ENCODE results near the gene RRM2.

The RRM2 gene

DNA sequence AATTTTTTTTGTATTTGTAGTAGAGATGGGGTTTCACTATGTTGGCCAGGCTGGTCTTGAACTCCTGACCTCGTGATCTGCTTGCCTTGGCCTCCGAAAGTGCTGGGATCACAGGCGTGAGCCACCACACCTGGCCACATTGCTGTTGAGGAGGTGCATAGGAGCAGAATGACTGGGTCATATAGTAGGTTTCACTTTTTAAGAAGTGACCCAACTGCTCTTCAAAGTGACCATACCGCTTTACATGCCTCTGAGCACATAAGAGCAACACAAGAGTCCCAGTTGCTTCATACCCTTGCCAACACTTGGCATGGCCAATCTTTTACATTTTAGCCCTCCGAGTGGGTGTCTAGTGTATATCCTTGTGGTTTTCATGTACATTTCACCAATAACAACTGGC is 28.9 kb downstream of the RRM2 start:
- DNase-seq (ENCODE audit: low read depth in 1 of 2, low spot score in 1 of 2): no peak

DNA sequence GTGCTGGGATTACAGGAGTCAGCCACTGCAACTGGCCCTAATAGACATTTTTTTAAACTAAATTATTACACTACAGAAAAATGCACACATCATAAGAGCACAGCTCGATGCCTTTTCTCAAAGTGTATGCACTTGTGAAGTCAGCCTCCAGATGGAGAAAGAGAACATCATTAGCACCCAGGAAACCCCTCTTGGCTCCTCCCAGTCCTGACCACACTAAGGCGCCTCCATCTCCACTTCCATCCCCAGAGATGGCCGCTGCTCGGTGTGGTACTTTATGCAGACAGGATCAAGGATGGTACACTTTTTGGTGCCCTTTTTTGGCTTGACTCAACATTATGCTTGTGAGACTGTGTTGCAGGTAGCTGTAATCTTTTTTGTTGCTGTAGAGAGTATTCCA is 34.8 kb downstream of the RRM2 start:
- no peak for DNase-seq (ENCODE audit: low read depth in 1 of 2, low spot score in 1 of 2)

DNA sequence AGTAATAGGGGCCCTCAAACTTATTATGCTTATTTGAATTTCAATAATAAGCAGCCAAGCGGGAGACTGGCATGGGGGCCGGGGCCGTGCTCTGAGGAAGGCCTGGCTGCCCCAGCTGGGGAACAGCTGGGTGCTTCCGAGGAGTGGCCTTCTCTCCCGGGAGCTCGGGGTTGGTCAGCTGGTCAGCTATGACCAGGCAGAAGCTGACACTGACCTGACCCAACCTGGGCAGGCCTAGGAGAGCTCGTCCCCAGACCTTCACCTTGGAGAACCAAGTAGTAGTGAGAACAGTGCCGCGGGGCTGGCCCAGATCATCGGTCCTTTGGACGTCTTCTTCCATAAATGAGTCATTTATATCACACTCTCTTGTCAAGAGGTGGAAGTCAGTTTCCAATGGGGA is 36.1 kb downstream of the RRM2 start:
- no peak for DNase-seq (ENCODE audit: low read depth in 1 of 2, low spot score in 1 of 2)

GRCh38 chr2:10159086-10159485 is 36.5 kb downstream of the RRM2 start:
- DNase-seq (ENCODE audit: low read depth in 1 of 2, low spot score in 1 of 2): no peak

- DNase-seq (ENCODE audit: low read depth in 1 of 2, low spot score in 1 of 2): no peak
Measured at GRCh38 chr2:10159581-10160131, 37.1 kb downstream of the RRM2 start.

- DNase-seq (ENCODE audit: low read depth in 1 of 2, low spot score in 1 of 2): no peak
Measured at GRCh38 chr2:10160203-10160955, 37.8 kb downstream of the RRM2 start.

DNA sequence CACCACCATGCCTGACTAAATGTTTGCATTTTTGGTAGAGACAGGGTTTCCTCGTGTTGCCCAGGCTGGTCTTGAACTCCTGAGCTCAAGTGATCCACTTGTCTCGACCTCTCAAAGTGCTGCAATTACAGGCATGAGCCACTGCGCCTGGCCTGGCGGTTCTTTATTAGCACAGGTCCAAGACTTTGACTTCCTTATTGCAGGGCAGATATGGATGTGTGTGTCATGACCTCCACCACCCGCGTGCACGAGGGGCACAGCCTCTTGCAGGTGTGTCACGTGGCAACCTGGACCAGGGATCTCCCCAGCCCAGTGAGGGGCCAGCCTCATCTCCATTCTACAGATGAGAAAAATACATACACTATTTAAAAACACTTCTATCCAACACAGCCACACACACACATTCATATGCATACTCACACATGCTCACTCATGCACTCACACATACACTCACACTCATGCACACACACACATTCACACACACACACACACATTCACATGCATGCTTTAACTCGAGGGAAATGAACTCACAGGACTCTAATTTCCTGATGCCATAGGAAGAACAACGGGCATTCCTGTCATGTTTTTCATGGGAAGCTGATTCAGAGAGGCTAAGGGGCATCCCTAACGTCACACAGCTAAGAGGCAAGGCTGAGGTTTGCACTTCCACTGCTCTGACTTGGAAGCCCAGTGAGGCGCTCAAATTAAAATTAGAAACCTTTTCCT is 38.8 kb downstream of the RRM2 start:
- no peak for DNase-seq (ENCODE audit: low read depth in 1 of 2, low spot score in 1 of 2)

DNA sequence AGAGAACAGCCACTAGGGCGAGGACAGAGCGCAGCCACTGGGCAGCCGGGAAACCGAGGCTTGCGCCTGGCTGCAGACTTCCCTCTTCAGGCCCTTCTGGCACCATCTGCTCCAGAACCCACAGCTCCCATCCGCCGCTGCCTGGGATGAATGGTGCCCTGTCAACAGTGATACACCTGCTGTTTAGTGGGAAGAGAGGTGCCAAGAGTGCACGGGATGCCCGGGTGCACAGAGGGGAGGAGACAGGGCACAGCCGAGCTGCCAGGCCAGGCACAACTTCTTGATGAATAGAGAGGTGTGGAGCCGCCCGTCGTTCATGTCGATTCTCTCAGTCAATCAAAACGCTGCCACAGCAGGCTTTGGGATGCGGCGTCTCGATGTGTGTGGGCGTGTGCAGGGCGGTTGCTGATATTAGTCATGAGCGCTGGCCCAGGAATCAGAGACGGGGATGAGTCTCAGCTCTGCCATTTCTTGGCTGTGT is 39.5 kb downstream of the RRM2 start:
- no peak for DNase-seq (ENCODE audit: low read depth in 1 of 2, low spot score in 1 of 2)

GRCh38 chr2:10162586-10163497 is 40.3 kb downstream of the RRM2 start:
- no peak for DNase-seq (ENCODE audit: low read depth in 1 of 2, low spot score in 1 of 2)

DNA sequence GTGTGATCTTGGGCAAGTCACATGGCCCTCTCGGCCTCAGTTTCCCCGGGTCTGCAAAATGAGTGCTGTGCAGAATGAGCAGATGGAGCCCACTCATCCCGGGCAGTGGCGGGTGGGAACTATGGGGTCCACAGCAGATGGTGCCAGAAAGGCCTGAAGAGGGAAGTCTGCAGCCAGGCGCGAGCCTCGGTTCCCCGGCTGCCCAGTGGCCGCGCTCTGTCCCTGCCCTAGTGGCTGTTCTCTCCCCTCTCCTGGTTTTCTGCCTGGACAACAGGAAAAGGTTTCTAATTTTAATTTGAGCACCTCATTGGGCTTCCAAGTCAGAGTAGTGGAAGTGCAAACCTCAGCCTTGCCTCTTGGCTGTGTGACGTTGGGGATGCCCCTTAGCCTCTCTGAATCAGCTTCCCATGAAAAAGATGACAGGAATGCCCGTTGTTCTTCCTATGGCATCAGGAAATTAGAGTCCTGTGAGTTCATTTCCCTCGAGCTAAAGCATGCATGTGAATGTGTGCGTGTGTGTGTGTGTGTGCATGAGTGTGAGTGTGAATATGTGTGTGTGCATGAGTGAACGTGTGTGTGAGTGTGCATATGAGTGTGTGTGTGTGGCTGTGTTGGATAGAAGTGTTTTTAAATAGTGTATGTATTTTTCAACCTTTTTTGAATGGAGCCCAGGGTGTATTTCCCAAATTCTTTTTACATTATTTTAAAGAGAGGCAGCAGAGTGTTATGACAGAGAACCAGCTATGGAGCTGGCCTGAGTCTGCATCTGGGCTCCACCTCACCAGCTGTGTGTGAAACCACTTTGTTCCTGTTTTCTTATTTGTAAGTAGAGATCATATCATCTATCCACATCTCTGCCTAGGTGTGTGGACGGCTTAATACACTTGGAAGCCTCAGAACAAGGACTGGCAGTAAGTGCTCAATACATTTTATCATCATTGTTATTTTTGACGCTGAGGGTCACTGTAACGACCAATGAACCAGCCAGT is 41.3 kb downstream of the RRM2 start:
- no peak for DNase-seq (ENCODE audit: low read depth in 1 of 2, low spot score in 1 of 2)

GRCh38 chr2:10164601-10165000 is 42.1 kb downstream of the RRM2 start:
- no peak for DNase-seq (ENCODE audit: low read depth in 1 of 2, low spot score in 1 of 2)

DNA sequence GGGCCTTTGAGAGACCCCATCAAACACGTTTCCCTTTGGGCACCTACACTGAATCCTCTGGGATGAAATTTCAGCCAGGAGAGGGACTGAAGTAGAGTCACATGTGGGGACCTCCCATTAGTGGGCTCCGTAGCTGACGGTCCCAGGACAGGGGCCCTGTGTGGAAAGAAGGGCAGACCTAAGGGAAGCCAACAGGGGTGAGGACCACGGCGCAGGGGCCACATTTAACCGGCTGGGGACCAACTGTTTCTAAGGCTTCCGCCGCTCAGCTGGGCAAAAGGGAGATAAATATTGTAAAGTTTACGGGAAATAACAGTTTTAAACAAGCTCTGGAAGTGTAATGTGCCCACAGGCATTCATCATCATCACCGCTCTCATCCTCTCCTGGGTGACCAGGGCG is 42.7 kb downstream of the RRM2 start:
- DNase-seq (ENCODE audit: low read depth in 1 of 2, low spot score in 1 of 2): no peak

- no peak for DNase-seq (ENCODE audit: low read depth in 1 of 2, low spot score in 1 of 2)
Measured at GRCh38 chr2:10165861-10166675, 43.5 kb downstream of the RRM2 start.

GRCh38 chr2:10166676-10167292 is 44.2 kb downstream of the RRM2 start:
- DNase-seq (ENCODE audit: low read depth in 1 of 2, low spot score in 1 of 2): no peak

DNA sequence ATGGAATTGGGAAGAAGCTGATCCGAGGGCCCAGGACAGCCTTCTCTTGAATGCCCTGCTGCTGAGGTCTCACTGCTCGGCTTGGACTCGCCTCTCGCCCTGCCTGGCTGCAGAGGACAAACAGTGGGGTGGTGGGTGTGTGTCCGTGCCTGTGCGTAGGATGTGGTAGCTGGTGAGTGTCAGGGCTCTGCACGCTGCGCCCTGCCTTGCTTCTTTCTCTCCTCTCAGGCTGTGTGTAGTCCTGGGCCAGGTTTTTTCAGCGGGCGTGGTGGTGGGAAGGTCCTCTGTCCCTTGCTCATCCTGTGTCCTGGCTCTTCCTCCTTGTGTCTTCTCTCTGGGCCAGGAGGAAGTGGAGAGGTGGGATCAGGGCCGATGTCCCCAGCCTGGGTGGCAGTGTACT is 44.8 kb downstream of the RRM2 start:
- DNase-seq (ENCODE audit: low read depth in 1 of 2, low spot score in 1 of 2): no peak

- DNase-seq (ENCODE audit: low read depth in 1 of 2, low spot score in 1 of 2): no peak
Measured at GRCh38 chr2:10168221-10168620, 45.7 kb downstream of the RRM2 start.

DNA sequence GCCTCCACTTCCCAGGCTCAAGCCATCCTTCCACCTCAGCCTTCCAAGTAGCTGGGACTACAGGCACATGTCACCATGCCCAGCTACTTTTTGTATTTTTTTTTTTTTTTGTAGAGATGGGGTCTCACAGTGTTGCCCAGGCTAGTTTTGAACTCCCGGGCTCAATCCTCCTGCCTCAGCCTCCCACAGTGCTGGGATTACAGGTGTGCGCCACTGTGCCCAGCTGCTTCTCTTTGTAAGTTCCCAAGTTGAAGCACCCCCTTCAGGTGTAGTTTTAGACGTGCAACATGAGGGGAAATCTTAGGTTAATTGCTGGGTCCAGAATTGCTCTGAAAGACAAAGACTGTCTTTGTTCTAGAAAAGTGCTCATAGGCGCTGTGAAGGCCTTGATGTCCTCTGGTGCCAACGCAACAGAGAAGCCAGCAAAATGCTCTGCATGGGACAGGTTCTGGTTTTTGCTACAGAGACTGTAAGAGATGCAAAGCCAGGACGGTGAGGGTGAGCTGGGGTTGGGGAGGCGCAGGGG is 46.6 kb downstream of the RRM2 start:
- no peak for DNase-seq (ENCODE audit: low read depth in 1 of 2, low spot score in 1 of 2)

GRCh38 chr2:10169581-10169980 is 47.0 kb downstream of the RRM2 start:
- DNase-seq (ENCODE audit: low read depth in 1 of 2, low spot score in 1 of 2): no peak

DNA sequence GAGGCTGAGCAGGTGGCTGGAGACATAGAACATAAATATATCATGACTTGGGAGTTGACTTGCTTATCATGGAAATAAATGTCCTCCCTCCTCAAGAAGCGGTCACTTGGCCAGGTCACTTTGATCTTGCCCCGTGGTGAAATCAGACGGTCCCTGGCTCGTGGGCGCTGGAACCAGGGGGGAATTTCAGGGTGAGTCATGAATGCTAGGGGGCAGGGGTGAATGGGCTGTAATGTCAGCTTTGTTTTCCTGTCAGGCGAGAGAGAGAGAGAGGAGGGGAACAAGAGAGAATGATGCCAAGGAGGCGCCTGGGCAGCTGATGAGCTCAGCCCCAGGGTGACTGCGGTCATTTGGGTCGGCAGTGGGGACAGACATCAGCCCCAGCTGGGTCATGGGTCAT is 47.7 kb downstream of the RRM2 start:
- no peak for DNase-seq (ENCODE audit: low read depth in 1 of 2, low spot score in 1 of 2)

Measured in activated CD4-positive, alpha-beta T cell treated with anti-CD3 and anti-CD28 coated beads, Interleukin-2, amount 50 U/mL, for 24 hours (primary cell).